Astrocyte of the cerebellum (primary cell): ENCODE results near the gene TUT1.
"Not testable (repeated sequence)": the region's sequence is repeated elsewhere in the genome, so short reads cannot be mapped to it uniquely, and the experiment has no call there.

Experiments
- DNase-seq: peaks from one replicate; pipeline ENCODE4 v3.0.0-alpha.2; 2011; ENCODE audit warnings: low read depth
- H3K4me3 ChIP-seq: 2 replicates; pipeline ENCODE4 v1.5.1; 2011; ENCODE audit warnings: mild to moderate bottlenecking, low read depth, low read length, moderate library complexity
- in situ Hi-C: cut with HindIII; loops from 2 replicates; pipeline ENCODE4 v1.10.0; 2017; ENCODE audit warnings: low sequenced_read_pairs
- TF ChIP-seq, protein P1 (sequence below): IDR thresholded peaks from 2 replicates; pipeline ENCODE4 v1.5.1; 2012; ENCODE audit warnings: low read length, low read depth, moderate library complexity, mild to moderate bottlenecking; ENCODE audit errors: missing control alignments

The TUT1 gene

DNA sequence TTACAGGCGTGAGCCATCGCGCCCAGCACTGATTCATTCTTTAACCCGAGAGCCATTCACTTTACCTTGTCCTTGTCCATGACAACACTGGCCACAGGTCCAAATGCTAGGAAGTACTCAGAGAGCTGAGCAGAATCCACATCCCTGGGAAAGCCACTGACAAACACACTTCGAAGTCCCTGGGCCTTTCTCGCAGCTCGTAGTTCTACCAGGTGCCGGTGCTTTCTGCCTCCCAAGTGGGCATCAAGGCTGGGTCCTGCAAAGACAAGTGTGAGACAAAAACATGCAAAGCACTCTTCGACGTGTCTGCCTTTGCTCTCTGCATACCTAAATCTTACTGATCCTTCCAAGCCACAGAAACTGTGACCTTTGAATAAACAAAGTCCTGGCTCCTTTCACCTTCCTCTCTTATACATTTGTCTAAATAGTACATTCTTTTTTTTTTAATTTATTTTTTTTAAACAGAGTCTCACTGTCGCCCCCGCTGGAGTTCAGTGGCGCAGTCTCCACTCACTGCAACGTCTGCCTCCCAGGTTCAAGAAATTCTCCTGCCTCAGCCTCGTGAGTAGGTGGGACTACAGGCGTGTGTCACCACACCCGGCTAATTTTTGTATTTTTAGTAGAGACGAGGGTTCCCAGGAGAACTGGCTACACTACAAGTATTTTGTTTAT, 2.2 kb downstream of the TUT1 start:
- no peak overlapping the region for H3K4me3 ChIP-seq
- in situ Hi-C loops = no loop called here
- DNase-seq = no peak
- TF ChIP-seq, protein P1, sequence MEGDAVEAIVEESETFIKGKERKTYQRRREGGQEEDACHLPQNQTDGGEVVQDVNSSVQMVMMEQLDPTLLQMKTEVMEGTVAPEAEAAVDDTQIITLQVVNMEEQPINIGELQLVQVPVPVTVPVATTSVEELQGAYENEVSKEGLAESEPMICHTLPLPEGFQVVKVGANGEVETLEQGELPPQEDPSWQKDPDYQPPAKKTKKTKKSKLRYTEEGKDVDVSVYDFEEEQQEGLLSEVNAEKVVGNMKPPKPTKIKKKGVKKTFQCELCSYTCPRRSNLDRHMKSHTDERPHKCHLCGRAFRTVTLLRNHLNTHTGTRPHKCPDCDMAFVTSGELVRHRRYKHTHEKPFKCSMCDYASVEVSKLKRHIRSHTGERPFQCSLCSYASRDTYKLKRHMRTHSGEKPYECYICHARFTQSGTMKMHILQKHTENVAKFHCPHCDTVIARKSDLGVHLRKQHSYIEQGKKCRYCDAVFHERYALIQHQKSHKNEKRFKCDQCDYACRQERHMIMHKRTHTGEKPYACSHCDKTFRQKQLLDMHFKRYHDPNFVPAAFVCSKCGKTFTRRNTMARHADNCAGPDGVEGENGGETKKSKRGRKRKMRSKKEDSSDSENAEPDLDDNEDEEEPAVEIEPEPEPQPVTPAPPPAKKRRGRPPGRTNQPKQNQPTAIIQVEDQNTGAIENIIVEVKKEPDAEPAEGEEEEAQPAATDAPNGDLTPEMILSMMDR = peak; percentile 47

DNA sequence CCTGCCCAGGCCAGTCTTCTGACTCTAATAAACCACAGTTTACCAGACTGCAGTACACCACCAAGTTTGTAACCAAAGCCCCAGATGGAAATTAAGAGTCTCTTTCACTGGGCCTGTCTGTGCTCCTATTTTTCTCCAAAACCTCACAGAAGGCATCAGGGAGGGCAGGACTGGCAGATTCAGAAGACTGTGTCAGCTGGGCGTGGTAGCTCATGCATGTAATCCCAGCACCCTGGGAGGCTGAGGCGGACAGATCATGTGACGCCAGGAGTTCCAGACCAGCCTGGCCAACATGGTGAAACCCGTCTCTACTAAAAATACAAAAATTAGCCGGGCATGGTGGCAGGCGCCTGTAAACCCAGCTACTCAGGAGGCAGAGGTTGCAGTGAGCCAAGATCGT, 6.0 kb downstream of the TUT1 start:
- DNase-seq, in situ Hi-C loops, H3K4me3 ChIP-seq: not testable (repeated sequence)

DNA sequence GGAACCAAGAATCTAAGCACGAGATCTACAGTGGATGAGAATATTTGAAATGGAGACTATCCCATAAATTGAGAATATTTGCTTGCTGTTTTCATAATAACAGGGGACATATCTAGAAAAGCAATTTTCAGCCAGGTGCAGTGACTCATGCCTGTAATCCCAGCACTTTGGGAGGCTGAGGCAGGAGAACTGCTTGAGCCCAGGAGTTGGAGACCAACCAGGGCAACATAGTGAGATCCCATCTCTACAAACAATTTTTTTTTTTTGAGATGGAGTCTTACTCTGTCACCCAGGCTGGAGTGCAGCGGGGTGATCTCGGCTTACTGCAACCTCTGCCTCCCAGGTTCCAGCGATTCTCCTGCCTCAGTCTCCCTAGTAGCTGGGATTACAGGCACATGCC, 9.6 kb downstream of the TUT1 start:
- DNase-seq, H3K4me3 ChIP-seq, in situ Hi-C loops: not testable (repeated sequence)

DNA sequence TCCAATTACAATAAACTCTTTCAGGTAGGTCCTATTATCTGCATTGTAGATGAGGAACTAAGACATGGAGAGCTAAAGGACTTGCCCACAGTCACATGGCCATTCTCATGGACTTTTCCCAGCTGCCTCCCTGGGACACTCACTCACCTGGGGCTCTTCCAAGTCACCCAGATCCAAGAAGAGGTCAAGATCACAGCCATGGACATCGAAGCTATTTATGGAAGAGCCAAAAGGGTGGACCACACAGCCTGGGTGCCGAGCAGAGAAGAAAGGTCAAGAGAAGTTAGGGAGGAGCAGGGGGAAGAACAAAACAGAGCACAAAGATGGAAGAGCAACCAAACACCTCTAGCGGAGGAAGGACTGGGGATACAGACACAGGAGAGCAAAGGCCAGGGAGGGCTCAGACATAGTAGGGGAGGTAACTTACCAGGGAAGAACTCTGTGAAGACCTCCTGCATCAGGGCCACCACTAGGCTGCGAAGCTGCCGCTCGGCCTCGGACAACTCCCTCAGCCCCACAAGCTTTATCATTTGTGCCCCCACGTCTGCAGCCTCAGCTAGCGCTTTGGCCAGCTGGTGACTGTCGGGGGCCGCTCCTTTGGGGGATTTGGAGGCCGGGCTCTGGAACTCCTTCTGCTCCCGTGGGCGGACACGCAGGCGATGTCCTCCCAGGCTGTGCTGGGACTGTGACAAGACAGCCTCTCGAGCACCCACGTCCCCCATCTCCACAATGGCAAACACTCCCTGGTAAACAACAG, 10.2 kb downstream of the TUT1 start:
- TF ChIP-seq, protein P1 = no peak
- in situ Hi-C loops = no loop called here
- no peak for DNase-seq
- H3K4me3 ChIP-seq = no peak overlapping the region

DNA sequence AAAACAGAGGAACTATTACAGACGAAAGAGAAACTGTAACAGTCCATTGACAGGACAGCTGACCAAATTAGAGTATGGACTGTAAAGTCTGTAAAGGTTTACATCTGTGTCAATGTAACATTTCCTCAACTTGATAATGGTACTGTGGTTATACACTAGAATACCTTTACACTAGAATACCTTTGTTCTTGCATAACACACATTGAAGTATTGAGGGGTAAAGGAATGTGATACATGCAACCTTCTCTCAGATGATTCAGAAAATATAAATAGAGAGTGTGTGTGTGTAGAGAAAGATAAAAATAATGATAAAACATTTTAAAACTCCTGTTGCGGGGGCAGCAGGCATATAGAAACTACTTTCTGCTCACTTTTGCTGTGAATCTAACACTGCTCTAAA, 12.1 kb downstream of the TUT1 start:
- DNase-seq = no peak
- no peak overlapping the region for H3K4me3 ChIP-seq
- in situ Hi-C loops = no loop called here
- TF ChIP-seq, protein P1 = no peak

DNA sequence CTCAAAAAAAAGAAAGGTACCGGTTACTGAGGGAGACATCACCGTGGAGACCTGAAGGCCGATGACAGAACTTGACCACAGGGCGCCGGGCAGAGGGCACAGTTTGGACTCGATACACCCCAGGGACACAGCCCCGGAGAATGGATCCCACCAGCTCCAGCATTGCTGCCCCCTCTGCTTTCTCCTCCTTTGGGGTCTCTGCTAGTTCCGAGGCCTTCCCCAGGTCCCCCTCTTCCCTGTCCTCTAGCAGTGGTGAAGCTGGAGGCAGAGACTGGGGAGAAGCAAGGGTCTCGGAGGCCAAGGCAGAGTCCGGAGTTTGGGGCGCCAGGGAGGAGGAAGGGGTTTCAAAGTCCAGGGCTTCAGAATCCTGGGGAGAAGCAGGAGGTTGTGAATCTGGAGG, 12.8 kb downstream of the TUT1 start:
- no peak overlapping the region for H3K4me3 ChIP-seq
- in situ Hi-C loops = no loop called here
- no peak for DNase-seq
- TF ChIP-seq, protein P1 = no peak

DNA sequence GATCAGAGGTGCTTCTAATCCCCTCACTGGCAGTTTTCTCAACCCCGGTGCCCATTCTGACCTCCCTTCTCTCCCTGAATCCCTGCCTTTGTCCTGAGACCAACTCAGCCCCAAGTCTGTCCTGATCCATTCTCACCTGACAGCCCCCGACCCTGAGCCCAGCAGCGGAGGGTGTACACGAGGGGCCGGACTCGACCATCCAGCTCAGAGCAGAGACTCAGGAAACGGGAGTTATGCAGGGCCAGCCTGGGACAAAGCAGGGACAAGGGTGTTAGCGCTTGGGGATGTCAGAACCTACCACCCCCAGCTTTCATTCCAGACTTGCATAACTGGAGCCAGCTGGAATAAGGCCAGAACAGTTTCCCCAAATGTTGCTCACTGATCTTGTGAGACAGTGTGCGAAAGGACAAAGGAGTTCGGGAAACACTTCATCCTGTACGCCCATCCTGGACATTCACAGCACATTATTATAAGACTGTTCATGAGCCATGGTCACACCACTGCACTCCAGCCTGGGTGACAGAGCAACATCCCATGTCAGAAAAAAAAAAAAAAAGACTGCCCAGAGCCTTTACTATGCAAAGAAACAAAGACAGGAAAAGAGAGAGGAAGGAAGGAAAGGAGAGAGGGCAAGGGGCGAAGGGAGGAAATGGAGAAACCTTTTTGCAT, 14.1 kb downstream of the TUT1 start:
- in situ Hi-C loops = no loop called here
- DNase-seq = no peak
- TF ChIP-seq, protein P1 = no peak
- no peak overlapping the region for H3K4me3 ChIP-seq
